HTR-8/SVneo (cell line): ENCODE data around the gene RGS8.

ENCODE experiments used
- DNase-seq: peaks from one replicate; pipeline ENCODE4 v3.0.0; 2011; ENCODE audit warnings: low spot score, mixed read lengths; ENCODE audit not compliant: insufficient read length
- FAIRE-seq: peaks from 2 replicates; lab custom pipeline; 2011; peaks lifted over from hg19 to GRCh38; lab: Jason Lieb, UNC

The RGS8 gene

DNA sequence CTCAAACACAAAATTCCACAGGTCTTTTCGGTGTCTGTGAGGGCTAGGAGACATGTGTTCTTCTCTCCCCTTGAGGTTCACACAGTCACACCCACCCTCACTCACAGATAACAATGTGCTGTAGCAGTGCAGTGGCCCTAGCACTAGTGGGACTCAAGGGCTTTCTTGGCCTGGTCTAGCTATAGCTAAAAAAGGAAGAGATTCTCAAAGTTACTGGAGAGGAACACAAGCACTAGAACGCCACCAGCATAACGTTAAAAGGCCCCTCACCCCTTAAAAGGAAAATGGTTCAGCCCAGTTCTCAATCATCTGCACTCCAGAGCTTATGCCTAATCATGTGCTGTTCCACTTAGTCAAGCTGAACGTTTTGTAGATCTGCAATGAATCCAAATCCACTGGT, 39.5 kb downstream of the RGS8 start:
- no peak for FAIRE-seq
- no peak for DNase-seq

DNA sequence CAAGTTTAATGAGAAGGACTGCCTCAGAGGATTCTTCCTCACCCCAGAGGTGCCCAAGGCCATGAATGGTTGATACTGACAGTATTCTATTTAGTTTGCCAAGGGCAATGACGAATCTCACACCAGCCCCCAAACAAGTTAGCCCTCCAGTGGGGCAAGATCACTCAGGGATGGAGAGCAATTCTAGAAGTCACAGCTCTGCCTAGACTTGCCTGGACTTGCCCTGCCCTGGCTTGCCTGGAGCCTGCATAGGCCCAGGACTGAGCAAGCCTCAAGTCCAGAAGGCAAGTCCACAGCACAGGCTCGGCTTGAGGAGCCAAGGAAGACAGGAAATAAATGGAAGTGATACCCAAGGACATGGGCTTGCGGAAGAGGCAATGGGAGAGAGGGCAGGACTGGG, 40.7 kb downstream of the RGS8 start:
- FAIRE-seq (no peak), DNase-seq (no peak)

DNA sequence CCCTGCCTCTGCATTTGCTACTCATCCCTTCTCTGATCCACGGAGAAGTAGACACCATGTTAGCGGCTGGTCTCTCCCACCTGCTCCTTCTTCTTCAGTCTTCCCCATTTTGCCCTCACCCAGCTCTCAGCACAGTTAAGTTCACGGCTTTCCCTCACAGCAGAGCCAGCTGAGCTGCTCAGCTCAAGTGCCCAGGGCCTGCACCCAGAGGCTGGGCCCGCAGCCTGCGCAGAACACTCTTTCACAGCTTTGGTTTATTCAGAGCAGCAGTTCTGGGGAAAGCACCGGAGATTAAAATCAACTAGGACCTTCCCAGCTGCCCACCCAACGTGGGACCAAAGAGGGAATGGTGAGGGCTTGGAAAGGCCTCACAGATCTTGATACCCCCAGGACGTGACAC, 41.9 kb downstream of the RGS8 start:
- DNase-seq (no peak), FAIRE-seq (no peak)

DNA sequence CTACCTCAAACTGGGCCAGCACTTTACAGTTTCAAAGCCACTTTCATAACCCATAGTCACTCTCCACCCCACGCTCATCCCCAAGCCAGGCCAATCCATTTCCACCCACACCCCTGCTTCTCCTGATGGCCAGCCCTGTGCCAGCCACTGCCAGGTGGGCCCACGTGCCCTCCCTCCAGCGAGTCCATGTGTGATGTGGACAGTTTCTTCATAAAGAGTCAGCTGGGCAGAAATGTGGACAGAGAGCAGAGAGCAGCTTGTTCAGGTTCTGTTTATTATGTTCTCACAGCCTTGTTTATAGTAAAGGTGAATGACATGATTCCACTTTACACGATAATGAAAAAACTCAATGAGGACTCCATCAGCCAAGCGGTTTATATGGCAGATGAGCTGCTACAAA, 42.8 kb downstream of the RGS8 start:
- no peak for DNase-seq
- FAIRE-seq, result no peak

GRCh38 chr1:182639330-182639729, 45.1 kb downstream of the RGS8 start:
- no peak for FAIRE-seq

DNA sequence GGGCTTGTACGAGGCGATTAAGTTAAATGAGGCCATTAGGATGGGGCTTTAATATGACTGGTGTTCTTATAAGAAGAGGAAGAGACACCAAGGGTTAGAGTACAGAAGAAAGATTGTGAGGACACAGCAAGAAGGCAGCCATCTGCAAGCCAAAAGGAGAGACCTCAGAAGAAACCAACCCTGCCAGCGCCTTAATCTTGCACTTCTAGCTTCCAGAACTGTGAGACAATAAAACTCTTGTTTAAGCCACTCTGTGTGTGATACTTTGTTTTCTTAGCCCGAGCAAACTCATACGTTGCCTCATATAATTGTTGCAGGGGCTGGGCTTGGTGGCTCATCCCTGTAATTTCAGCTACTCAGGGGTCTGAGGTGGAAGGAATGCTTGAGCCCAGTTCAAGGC, 46.6 kb downstream of the RGS8 start:
- DNase-seq, result no peak
- no peak for FAIRE-seq

More at GRCh38 chr1:182639330-182639729, 45.1 kb downstream of the RGS8 start:
- DNase-seq, result no peak

GRCh38 chr1:182635871-182636270, 48.5 kb downstream of the RGS8 start:
- FAIRE-seq, result no peak
- no peak for DNase-seq
